ENCODE results near the gene RPH3AL.
"Not testable (repeated sequence)": the region's sequence is repeated elsewhere in the genome, so short reads cannot be mapped to it uniquely, and the experiment has no call there.

RPH3AL gene

GRCh38 chr17:183021-183420 is 169.6 kb downstream of the RPH3AL start:
- no peak for DNase-seq

GRCh38 chr17:182050-182751 is 170.4 kb downstream of the RPH3AL start:
- DNase-seq: peak in 1 of 56 donors; percentile 21

DNA sequence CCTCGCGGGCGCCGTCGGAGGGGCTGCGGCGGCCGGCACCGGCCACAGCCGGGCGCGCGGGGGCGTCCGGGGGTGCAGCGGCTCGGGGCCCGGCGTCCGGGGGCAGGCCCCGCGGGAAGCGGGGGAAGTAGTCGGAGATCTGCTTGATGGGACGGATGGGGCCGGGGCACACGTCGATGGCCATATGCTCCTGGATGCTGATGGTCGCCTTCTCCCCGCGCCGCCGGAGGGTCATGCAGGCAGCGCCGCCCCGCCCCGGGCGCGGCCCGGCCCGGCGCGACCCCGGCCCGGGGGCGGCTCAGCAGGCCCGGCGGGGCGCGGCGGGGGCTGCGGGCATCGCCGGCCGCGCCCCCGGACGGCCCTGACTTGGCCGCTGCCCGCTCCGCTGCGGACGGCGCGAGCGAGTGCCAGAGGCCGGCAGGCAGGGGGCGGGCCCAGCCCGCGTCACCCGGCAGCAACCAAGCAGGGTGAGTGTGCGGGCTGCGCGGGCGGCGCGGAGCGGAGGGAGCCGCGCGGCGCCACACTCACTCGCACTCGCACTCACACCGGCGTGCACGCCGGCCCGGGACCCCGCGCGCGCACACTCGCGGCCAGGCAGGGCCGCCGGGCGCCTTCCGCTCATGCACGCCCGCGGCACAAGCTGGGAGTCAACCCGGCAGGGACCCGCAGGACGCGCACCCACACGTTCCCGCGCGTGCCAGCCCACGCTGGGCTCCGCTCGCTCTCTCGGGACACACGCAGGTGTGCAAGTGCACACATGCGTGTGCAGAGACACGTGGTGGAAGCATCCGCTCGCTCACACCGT is 171.2 kb downstream of the RPH3AL start, which contains the start of gene DOC2B:
TSS of gene DOC2B (minus strand) at position 406 of the 805 bp plus-strand sequence. CDS start at position 235, 171 bp downstream.
- DNase-seq: peak in 16 of 56 donors; percentile 15 to 61 (median 44)

GRCh38 chr17:180381-181244 is 172.0 kb downstream of the RPH3AL start:
- peak in 7 of 56 donors; percentile 2 to 56 (median 19) for DNase-seq

GRCh38 chr17:179781-180380 is 172.7 kb downstream of the RPH3AL start:
- peak in 1 of 56 donors; percentile 25 for DNase-seq

DNA sequence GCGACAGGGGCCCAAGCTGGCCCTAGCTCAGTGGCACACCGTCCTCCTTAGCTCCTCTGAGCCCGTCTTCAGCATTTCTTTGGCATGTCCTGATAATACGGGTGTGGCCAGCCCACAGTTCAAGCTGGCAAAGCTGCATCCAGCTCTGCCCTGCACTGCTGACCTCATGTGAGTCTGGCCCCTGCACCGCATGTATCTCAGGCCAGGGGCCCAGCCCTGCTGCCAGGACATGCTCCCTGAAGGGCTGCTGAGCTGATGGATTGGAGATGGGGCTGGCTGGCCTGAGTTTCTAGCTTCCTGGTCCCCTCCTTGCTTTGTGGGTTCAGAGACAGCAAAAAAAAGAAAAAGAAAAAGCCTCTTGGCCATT is 173.6 kb downstream of the RPH3AL start:
- DNase-seq: no peak

DNA sequence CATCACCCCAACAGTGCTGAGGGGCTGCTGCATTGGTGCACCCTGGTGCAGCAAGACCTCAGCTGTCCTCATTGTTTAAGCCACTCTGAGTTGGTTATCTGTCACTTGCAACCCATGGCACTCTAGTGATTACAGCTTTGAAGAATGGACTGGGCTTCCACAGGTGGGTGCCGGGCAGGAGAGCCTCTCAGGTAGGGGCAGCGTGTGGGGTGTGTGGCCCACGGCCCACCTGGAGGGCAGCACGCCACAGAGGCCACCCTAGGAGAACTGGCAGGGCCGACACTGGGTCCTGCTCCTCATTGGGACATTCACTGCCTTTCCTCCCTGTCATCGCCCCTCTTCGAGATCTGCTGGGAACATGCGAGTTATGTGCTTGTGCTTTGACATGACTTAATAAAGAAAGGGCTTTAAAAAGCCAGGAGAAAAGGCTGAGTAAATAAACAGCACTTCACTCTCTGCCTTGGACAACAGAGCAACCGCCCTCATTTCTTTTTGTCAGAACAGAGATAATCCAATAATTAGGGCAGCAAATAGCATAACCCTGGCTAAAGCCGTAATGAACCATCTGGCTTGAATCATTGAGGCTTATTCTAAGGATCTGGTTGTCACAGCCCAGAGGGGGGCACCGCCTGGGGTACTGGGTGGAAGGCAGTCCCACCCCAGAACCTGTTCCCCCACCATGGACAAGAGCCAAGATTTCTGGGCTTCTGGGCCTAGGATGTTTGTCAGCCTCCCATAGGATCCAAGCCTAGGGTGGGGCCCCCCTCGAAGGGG is 174.1 kb downstream of the RPH3AL start:
- DNase-seq: no peak

GRCh38 chr17:177762-178161 is 174.8 kb downstream of the RPH3AL start:
- DNase-seq: no peak

GRCh38 chr17:177155-177554 is 175.5 kb downstream of the RPH3AL start:
- no peak for DNase-seq

DNA sequence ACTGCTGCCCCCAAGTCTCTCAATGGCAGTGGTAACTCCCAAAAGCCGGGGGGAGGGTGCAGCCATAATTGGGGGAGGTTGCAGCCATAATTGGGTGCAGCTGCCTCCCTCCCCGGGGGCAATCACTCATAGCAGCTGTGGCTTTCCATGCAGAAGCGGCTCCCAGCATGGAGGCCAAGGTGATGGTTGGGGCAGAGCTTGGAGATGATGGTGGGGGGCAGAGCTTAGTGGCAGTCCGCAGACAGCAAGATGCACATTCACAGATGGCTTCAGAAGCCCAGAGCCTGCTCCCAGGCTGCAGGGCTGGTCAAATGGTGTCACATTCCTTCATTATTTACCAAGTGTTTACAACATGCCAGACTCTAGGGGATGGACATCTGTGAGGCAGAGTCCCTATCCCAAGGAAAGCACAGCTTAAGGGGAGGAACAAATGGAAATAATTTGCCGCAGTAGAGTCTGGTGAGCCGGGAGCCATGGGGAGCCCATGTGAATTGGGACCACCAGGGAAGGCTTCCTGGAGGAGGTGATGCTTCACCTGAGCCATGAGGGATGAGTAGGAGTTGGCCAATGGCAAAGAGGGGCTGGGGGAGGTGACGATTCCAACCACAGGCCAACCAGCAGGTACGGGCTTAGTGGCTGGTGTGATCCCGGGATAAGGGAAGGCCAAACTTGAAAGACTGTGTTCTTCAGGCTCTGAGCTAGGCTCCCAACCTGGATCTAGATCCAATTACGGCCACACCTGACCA is 179.3 kb downstream of the RPH3AL start:
- DNase-seq: no peak

- no peak for DNase-seq
These were observed 180.2 kb downstream of the RPH3AL start for GRCh38 chr17:172401-172800.

DNA sequence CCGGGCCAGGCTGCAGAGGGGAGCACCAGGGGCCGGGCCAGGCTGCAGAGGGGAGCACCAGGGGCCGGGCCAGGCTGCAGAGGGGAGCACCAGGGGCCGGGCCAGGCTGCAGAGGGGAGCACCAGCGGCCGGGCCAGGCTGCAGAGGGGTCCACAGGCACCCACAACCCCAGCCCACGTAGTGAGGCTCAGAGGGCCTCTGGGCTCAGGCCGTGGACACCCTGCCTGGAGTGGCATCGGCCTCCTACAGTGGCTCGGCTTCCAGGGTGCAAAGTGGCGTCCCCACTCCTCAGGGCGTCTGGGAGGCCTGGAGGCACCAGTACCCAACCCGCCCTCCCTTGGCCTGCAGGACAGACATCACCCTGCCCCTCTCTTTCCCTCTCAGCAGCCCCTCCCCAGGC is 180.7 kb downstream of the RPH3AL start:
- DNase-seq: no peak

DNA sequence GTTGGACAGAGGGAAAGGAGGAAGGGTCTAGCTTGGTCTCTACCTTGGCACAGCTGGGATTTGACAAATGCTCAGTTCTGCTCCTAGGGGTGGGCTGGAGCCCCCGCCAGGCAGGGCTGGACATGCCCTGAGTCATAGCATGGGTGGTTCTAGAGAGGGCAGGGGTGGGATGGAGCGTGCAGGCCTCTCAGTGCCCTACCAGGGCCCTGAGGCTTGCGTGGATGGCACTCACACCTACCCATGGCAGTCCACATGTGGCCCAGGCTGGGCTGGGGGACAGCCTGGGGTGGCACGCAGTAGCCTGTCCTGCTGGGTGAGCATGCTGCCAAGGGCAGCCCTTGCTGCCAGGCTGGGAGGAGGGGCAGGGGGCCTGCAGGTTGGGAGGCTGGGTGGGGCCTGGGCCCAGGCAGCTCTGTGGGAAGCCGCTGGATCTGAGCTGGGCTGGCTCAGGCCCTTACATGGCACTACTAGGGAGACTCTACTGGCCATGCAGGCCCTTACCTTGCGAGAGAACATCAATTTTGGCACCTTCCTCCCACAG is 182.4 kb downstream of the RPH3AL start:
- DNase-seq: peak in 1 of 56 donors; percentile 10

- DNase-seq: not testable (repeated sequence)
These were observed 184.0 kb downstream of the RPH3AL start for GRCh38 chr17:168614-169013.

DNA sequence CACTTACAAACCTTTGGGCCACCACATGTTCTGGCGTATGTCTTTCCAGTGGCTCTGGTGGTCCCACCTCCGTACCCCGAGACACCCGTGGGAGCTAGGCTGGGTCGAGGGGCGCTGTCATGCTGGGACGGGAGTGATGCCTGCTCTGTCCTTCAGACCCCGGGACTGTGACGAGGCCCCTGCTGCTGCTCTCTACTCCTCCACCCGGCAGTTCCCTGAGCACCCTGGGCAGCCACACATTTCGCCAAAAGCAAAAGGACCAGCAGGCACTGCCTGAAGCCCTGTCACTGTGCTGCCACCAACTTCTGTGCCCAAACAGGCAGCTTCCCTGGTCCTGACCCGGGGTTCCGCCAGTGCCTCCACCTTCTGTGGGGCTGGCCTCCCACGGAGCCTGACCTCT is 186.7 kb downstream of the RPH3AL start:
- DNase-seq: no peak

- peak in 39 of 56 donors; percentile 3 to 76 (median 29) for DNase-seq
These were observed 188.0 kb downstream of the RPH3AL start for GRCh38 chr17:164303-165235.

GRCh38 chr17:163514-164098 is 189.0 kb downstream of the RPH3AL start:
- DNase-seq: no peak

DNA sequence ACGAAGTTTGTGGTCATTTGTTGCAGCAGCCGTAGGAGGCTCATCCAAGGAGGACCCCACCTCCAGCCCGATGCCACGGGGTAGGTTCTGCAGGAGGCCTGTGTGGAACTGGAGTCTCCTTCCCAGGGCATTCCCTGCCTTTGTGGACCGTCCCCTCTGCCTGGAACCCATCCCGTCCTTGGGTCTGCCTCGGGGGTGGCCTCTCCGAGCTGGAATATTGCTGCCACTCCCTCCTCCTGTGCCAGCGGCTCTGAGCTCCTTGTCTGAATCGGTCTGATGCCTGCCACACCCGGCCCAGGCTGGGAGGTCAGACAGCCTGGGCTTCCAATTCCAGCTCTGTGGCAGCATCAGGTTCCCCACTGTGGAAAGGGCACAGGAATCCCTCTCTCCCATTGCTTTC is 189.9 kb downstream of the RPH3AL start:
- no peak for DNase-seq
